A549 (cell line): Measurements from ENCODE around the gene MCM8. TPM values are rescaled to one million over a fixed set of nuclear protein-coding genes. Genes with fewer than 3 reads are reported as not detected.

Experiments used
- ATAC-seq, 2 experiments: fragments of 200-7000 bp in 1 of 2; fragments of >200 bp in 1 of 2; cut with Nextera tagmentation in 1 of 2; cut with Tn5 transposase in 1 of 2; 3 replicates each; pipeline versions ENCODE4 v1.8.0 to v1.9.1; 2018 to 2020; ENCODE audit warnings: mild to moderate bottlenecking in 1 of 2, moderate library complexity in 1 of 2
- CTCF ChIA-PET: fragments of 300-600 bp; sonication (Branson Sonifier 250); formaldehyde crosslinking; extraction: SDS; loops from one replicate; lab custom pipeline; 2021; ENCODE audit warnings: antibody characterized with exemption, inconsistent platforms; lab: Yijun Ruan, JAX
- POLR2A ChIA-PET: fragments of 350-600 bp; formaldehyde crosslinking; extraction: SDS; loops from one replicate; lab custom pipeline; 2021; ENCODE audit warnings: antibody characterized with exemption, inconsistent platforms; lab: Yijun Ruan, JAX
- DNase-seq, 2 experiments: peaks; one replicate each; pipeline versions ENCODE4 v3.0.0 to v3.0.0-alpha.2; 2011 to 2016; ENCODE audit warnings: low read depth in 1 of 2, low spot score in 1 of 2
- FAIRE-seq: peaks from 2 replicates; lab custom pipeline; 2011; peaks lifted over from hg19 to GRCh38; lab: Jason Lieb, UNC
- H3K27ac ChIP-seq, 2 experiments: fragments of >200 bp; sonication (Bioruptor Twin); formaldehyde crosslinking; 3 replicates each; pipeline ENCODE4 v1.5.1; 2016 to 2017
- H3K4me1 ChIP-seq: fragments of >200 bp; sonication (Bioruptor Twin); formaldehyde crosslinking; 3 replicates; pipeline ENCODE4 v1.6.1; 2016
- H3K4me2 ChIP-seq: fragments of >200 bp; sonication (Bioruptor Twin); formaldehyde crosslinking; 3 replicates; pipeline ENCODE4 v1.6.1; 2016
- H3K4me3 ChIP-seq: fragments of >200 bp; sonication (Bioruptor Twin); formaldehyde crosslinking; 3 replicates; pipeline ENCODE4 v1.5.1; 2016
- H3K9me3 ChIP-seq: fragments of >200 bp; sonication (Bioruptor Twin); formaldehyde crosslinking; 3 replicates; pipeline ENCODE4 v1.6.1; 2016
- BHLHE40 ChIP-seq: IDR thresholded peaks from 2 replicates; pipeline ENCODE4 v1.6.1; 2012; ENCODE audit warnings: low read depth, low read length, inconsistent platforms
- CEBPB ChIP-seq, 2 experiments: fragments of >200 bp in 1 of 2; sonication (Bioruptor Twin) in 1 of 2; formaldehyde crosslinking in 1 of 2; IDR thresholded peaks; 2 replicates each; pipeline ENCODE4 v1.6.1; 2012 to 2016
- FOSL2 ChIP-seq, 2 experiments: fragments of 450-650 bp in 1 of 2; fragments of >200 bp in 1 of 2; sonication (Bioruptor Twin) in 1 of 2; formaldehyde crosslinking; IDR thresholded peaks; 2 replicates each; pipeline versions ENCODE4 v1.5.0 to v1.6.1; 2016 to 2020; ENCODE audit warnings: mild to moderate bottlenecking in 1 of 2, moderate library complexity in 1 of 2
- HDAC2 ChIP-seq: fragments of 200-600 bp; sonication (generic); IDR thresholded peaks from 2 replicates; pipeline ENCODE4 v1.6.1; 2016
- HOXA7 ChIP-seq: fragments of 250-450 bp; sonication (Bioruptor Pico); IDR thresholded peaks from 2 replicates; pipeline ENCODE4 v1.5.0; 2020; ENCODE audit warnings: mild to moderate bottlenecking, moderate library complexity
- MAFK ChIP-seq: fragments of 450-650 bp; IDR thresholded peaks from 2 replicates; pipeline ENCODE4 v1.6.1; 2014; ENCODE audit not compliant: partially characterized antibody
- MYC ChIP-seq: IDR thresholded peaks from 2 replicates; pipeline ENCODE4 v1.6.1; 2012; ENCODE audit warnings: mild to moderate bottlenecking, inconsistent platforms, low read length, improper control_type of control experiment, borderline replicate concordance
- NFE2L2 ChIP-seq: fragments of 150-350 bp; conservative IDR thresholded peaks from 2 replicates; pipeline ENCODE4 v1.6.1; 2014; ENCODE audit warnings: low read length
- NPAS2 ChIP-seq: fragments of 250-450 bp; sonication (Bioruptor Pico); IDR thresholded peaks from 2 replicates; pipeline ENCODE4 v1.8.0; 2022; ENCODE audit warnings: mild to moderate bottlenecking, moderate library complexity, borderline replicate concordance
- RCOR1 ChIP-seq: fragments of 150-350 bp; IDR thresholded peaks from 2 replicates; pipeline ENCODE4 v1.6.1; 2014; ENCODE audit warnings: antibody characterized with exemption, low read length, low read depth
- SREBF2 ChIP-seq: fragments of 450-650 bp; IDR thresholded peaks from 2 replicates; pipeline ENCODE4 v1.6.1; 2014; ENCODE audit warnings: mild to moderate bottlenecking, moderate library complexity
- ZNF302 ChIP-seq: fragments of 250-450 bp; sonication (Bioruptor Pico); IDR thresholded peaks from 2 replicates; pipeline ENCODE4 v1.9.0; 2021; ENCODE audit warnings: inconsistent platforms, mild to moderate bottlenecking, moderate library complexity
- WGBS: methylation state at CpG from one replicate; pipeline ENCODE4 v1.1.6; 2017; ENCODE audit errors: missing lambda C conversion rate; 5-methylcytosine and 5-hydroxymethylcytosine counted together
- polyA plus RNA-seq, 4 experiments: library from polyadenylated mRNA; depleted of rRNA in 3 of 4; stranded (reverse); fragments of >200 nt; fragmentation: RNase III in 1 of 4; extraction: RNeasy Plus Mini Kit Qiagen cat#74134 plus additional on column Dnase treatment in 1 of 4; gene quantifications; 2 replicates in 3 of 4; 3 replicates in 1 of 4; pipeline ENCODE4 v1.2.3, GENCODE V29; 2011 to 2017
- TF ChIP-seq, protein P1 (sequence below): fragments of >200 bp; sonication (Bioruptor Twin); formaldehyde crosslinking; IDR thresholded peaks from 3 replicates; pipeline ENCODE4 v1.5.1; 2016
- TF ChIP-seq, protein P2 (sequence below): fragments of 200-600 bp; sonication (generic); IDR thresholded peaks from 2 replicates; pipeline ENCODE4 v1.6.1; 2016; ENCODE audit warnings: antibody characterized with exemption, mild to moderate bottlenecking, moderate library complexity
- TF ChIP-seq, protein P3 (sequence below): IDR thresholded peaks from 2 replicates; pipeline ENCODE4 v1.6.1; 2012
- TF ChIP-seq, protein P4 (sequence below): fragments of 150-350 bp; IDR thresholded peaks from 2 replicates; pipeline ENCODE4 v1.6.1; 2014; ENCODE audit warnings: low read depth, mild to moderate bottlenecking, low read length
- TF ChIP-seq, protein P5 (sequence below): fragments of 250-450 bp; sonication (Bioruptor Pico); IDR thresholded peaks from 2 replicates; pipeline ENCODE4 v1.5.0; 2021; ENCODE audit warnings: mild to moderate bottlenecking, moderate library complexity, borderline replicate concordance

The MCM8 gene
- polyA plus RNA-seq, 2 of the 4 experiments (the other 2 are of a cell fraction), result 33.9 to 36.1 TPM

DNA sequence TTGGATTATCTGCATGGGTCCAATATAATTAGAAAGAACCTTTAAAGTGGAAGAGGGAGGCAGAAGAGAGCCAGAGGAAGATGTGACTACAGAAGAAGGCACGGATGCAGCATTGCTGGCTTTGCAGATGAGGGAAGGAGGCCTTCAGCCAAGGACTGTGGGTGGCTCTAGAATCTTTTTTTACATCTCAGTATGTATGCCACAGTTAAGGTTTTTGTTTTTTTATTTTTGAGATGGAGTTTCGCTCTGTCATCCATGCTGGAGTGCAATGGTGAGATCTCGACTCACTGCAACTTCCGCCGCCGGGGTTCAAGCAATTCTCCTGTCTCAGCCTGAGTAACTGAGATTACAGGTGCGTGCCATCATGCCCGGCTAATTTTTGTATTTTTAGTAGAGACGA is 49.3 kb downstream of the MCM8 start:
- no peak for DNase-seq
- Histone ChIP-seq H3K4me1 (peaks cover 3% of the 10 kb centered on the region; the same call in 2 of the 3 replicates), H3K27ac (no peak overlapping the region), H3K4me2 (no peak overlapping the region), H3K9me3 (no peaks in the 10 kb centered on the region), H3K4me3 (no peak overlapping the region)
- WGBS, result 93% methylated on average over 9 of the region's 9 CpGs
- no peak for ATAC-seq
- ChIA-PET CTCF (interaction anchor here (1.9 to 3.5 kb wide), 2 partner anchors 443 to 470 kb away, joined by 5 to 22 read pairs; no protein-coding TSS in a partner anchor), POLR2A (no interaction called here)
- FAIRE-seq, result no peak
- TF ChIP-seq NPAS2 (no peak), RCOR1 (no peak), SREBF2 (no peak), HDAC2 (no peak), MYC (no peak), HOXA7 (CRISPR knock-in tag) (no peak)
- TF ChIP-seq, protein P1, sequence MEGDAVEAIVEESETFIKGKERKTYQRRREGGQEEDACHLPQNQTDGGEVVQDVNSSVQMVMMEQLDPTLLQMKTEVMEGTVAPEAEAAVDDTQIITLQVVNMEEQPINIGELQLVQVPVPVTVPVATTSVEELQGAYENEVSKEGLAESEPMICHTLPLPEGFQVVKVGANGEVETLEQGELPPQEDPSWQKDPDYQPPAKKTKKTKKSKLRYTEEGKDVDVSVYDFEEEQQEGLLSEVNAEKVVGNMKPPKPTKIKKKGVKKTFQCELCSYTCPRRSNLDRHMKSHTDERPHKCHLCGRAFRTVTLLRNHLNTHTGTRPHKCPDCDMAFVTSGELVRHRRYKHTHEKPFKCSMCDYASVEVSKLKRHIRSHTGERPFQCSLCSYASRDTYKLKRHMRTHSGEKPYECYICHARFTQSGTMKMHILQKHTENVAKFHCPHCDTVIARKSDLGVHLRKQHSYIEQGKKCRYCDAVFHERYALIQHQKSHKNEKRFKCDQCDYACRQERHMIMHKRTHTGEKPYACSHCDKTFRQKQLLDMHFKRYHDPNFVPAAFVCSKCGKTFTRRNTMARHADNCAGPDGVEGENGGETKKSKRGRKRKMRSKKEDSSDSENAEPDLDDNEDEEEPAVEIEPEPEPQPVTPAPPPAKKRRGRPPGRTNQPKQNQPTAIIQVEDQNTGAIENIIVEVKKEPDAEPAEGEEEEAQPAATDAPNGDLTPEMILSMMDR, result no peak

DNA sequence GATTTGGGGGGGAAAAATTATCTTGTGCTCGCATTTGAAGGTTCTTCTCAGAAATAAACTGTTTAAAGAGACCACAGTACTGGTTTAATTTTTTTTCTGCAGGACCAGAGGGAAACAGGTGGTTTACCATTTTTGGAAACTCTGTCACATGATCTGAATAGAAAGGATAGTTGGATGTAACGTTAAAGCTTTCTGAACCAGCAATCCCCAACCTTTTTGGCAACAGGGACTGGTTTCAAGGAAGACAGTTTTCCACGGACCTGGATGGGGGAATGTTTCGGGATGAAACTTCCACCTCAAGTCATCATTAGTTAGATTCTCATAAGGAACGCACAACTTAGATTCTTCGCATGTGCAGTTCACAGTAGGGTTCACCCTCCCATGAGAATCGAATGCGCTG is 50.4 kb downstream of the MCM8 start:
- TF ChIP-seq CEBPB (IDR thresholded peaks at IDR 0.05) (no peak), FOSL2 (IDR thresholded peaks at IDR 0.05) (no peak), FOSL2 (CRISPR knock-in tag; IDR thresholded peaks at IDR 0.05) (no peak), BHLHE40 (no peak), ZNF302 (CRISPR knock-in tag) (no peak), MAFK (no peak), MYC (no peak), NFE2L2 (no peak)
- TF ChIP-seq, protein P2, sequence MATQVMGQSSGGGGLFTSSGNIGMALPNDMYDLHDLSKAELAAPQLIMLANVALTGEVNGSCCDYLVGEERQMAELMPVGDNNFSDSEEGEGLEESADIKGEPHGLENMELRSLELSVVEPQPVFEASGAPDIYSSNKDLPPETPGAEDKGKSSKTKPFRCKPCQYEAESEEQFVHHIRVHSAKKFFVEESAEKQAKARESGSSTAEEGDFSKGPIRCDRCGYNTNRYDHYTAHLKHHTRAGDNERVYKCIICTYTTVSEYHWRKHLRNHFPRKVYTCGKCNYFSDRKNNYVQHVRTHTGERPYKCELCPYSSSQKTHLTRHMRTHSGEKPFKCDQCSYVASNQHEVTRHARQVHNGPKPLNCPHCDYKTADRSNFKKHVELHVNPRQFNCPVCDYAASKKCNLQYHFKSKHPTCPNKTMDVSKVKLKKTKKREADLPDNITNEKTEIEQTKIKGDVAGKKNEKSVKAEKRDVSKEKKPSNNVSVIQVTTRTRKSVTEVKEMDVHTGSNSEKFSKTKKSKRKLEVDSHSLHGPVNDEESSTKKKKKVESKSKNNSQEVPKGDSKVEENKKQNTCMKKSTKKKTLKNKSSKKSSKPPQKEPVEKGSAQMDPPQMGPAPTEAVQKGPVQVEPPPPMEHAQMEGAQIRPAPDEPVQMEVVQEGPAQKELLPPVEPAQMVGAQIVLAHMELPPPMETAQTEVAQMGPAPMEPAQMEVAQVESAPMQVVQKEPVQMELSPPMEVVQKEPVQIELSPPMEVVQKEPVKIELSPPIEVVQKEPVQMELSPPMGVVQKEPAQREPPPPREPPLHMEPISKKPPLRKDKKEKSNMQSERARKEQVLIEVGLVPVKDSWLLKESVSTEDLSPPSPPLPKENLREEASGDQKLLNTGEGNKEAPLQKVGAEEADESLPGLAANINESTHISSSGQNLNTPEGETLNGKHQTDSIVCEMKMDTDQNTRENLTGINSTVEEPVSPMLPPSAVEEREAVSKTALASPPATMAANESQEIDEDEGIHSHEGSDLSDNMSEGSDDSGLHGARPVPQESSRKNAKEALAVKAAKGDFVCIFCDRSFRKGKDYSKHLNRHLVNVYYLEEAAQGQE, result no peak
- TF ChIP-seq, protein P3, sequence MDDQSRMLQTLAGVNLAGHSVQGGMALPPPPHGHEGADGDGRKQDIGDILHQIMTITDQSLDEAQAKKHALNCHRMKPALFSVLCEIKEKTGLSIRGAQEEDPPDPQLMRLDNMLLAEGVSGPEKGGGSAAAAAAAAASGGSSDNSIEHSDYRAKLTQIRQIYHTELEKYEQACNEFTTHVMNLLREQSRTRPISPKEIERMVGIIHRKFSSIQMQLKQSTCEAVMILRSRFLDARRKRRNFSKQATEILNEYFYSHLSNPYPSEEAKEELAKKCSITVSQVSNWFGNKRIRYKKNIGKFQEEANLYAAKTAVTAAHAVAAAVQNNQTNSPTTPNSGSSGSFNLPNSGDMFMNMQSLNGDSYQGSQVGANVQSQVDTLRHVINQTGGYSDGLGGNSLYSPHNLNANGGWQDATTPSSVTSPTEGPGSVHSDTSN, result no peak
- TF ChIP-seq, protein P1, result no peak
- TF ChIP-seq, protein P4, sequence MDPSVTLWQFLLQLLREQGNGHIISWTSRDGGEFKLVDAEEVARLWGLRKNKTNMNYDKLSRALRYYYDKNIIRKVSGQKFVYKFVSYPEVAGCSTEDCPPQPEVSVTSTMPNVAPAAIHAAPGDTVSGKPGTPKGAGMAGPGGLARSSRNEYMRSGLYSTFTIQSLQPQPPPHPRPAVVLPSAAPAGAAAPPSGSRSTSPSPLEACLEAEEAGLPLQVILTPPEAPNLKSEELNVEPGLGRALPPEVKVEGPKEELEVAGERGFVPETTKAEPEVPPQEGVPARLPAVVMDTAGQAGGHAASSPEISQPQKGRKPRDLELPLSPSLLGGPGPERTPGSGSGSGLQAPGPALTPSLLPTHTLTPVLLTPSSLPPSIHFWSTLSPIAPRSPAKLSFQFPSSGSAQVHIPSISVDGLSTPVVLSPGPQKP, result no peak
- TF ChIP-seq, protein P5, sequence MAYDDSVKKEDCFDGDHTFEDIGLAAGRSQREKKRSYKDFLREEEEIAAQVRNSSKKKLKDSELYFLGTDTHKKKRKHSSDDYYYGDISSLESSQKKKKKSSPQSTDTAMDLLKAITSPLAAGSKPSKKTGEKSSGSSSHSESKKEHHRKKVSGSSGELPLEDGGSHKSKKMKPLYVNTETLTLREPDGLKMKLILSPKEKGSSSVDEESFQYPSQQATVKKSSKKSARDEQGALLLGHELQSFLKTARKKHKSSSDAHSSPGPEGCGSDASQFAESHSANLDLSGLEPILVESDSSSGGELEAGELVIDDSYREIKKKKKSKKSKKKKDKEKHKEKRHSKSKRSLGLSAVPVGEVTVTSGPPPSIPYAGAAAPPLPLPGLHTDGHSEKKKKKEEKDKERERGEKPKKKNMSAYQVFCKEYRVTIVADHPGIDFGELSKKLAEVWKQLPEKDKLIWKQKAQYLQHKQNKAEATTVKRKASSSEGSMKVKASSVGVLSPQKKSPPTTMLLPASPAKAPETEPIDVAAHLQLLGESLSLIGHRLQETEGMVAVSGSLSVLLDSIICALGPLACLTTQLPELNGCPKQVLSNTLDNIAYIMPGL (CRISPR knock-in tag), result no peak
- 90% methylated on average over 8 of the region's 8 CpGs for WGBS
- ChIA-PET CTCF (interaction anchor here (0.6 to 3.5 kb wide), 6 partner anchors 14 to 472 kb away, joined by 5 to 22 read pairs (median 6); no protein-coding TSS in a partner anchor), POLR2A (no interaction called here)
- FAIRE-seq (no peak), ATAC-seq (no peak), DNase-seq (no peak)
- Histone ChIP-seq H3K4me2 (no peak overlapping the region), H3K4me3 (no peak overlapping the region), H3K27ac (no peak overlapping the region), H3K9me3 (no peaks in the 10 kb centered on the region), H3K4me1 (peaks cover 8% of the 10 kb centered on the region; the same call in 2 of the 3 replicates)
